Right atrium auricular region (tissue), 2 donors: Measurements from ENCODE around the gene ADGRE2. TPM values are rescaled to one million over a fixed set of nuclear protein-coding genes. Genes with fewer than 3 reads are reported as not detected.
"Not testable (repeated sequence)": the region's sequence is repeated elsewhere in the genome, so short reads cannot be mapped to it uniquely, and the experiment has no call there.

Experiments used
- DNase-seq: peaks from one replicate; pipeline ENCODE4 v3.0.0-alpha.2; 2019; ENCODE audit warnings: low spot score
- H3K27ac ChIP-seq, 2 donors: fragments of 200-600 bp; sonication (generic); 1 replicate in 1 of 2; 2 replicates in 1 of 2; pipeline ENCODE4 v1.5.1; 2016 to 2019
- H3K27me3 ChIP-seq, 2 donors: fragments of 200-600 bp; sonication (generic); one replicate each; pipeline versions ENCODE4 v1.5.1 to v1.6.0; 2017 to 2019
- H3K36me3 ChIP-seq: fragments of 200-600 bp; sonication (generic); one replicate; pipeline ENCODE4 v1.5.1; 2016
- H3K4me1 ChIP-seq, 2 donors: fragments of 200-600 bp; sonication (generic); one replicate each; pipeline versions ENCODE4 v1.5.1 to v1.6.0; 2017 to 2019
- H3K4me3 ChIP-seq, 2 donors: fragments of 200-600 bp; sonication (generic); 1 replicate in 1 of 2; 2 replicates in 1 of 2; pipeline ENCODE4 v1.5.1; 2017 to 2019; ENCODE audit warnings: mild to moderate bottlenecking in 1 of 2, moderate library complexity in 1 of 2
- H3K9me3 ChIP-seq, 2 donors: fragments of 200-600 bp; sonication (generic); one replicate each; pipeline ENCODE4 v1.5.1; 2019
- CTCF ChIP-seq, 2 donors: fragments of 200-600 bp; sonication (generic); IDR thresholded peaks; one replicate each; pipeline ENCODE4 v1.5.1; 2019; ENCODE audit warnings: antibody characterized with exemption in 2 of 2
- total RNA-seq, 2 donors: library from RNA; depleted of rRNA; stranded (reverse); fragments of >200 nt; gene quantifications; one replicate each; pipeline ENCODE4 v1.1.0, GENCODE V29; 2016

The ADGRE2 gene
- 1 to 10 TPM; 1.1 to 1.6 TPM for total RNA-seq

GRCh38 chr19:14778110-14778845 lies at the start of gene ADGRE2:
Gene ADGRE2 (minus strand): TSS chr19:14778560. CDS start chr19:14776756, 1,804 bp downstream.
- H3K4me1 ChIP-seq, H3K4me3 ChIP-seq, H3K27ac ChIP-seq, H3K36me3 ChIP-seq, H3K9me3 ChIP-seq, DNase-seq, H3K27me3 ChIP-seq: not testable (repeated sequence)

- Histone ChIP-seq H3K4me1 (no peaks in the 10 kb centered on the region), H3K4me3 (no peak overlapping the region), H3K9me3 (peaks cover 0 to 7% of the 10 kb centered on the region in 2 donors), H3K36me3 (no peaks in the 10 kb centered on the region), H3K27ac (no peak overlapping the region), H3K27me3 (no peaks in the 10 kb centered on the region)
- TF ChIP-seq CTCF (IDR thresholded peaks at IDR 0.05), result no peak
- no peak for DNase-seq
Observed at GRCh38 chr19:14826006-14826405, 47.6 kb upstream of the ADGRE2 start.

- H3K4me1 ChIP-seq, result no peaks in the 10 kb centered on the region
- no peak for TF ChIP-seq CTCF (IDR thresholded peaks at IDR 0.05)
- H3K9me3 ChIP-seq, result peaks cover 0 to 7% of the 10 kb centered on the region in 2 donors
- no peak overlapping the region for H3K4me3 ChIP-seq
- no peaks in the 10 kb centered on the region for H3K36me3 ChIP-seq
- H3K27me3 ChIP-seq, result no peaks in the 10 kb centered on the region
- no peak overlapping the region for H3K27ac ChIP-seq
- DNase-seq, result no peak
Observed at GRCh38 chr19:14821937-14822336, 43.6 kb upstream of the ADGRE2 start.

GRCh38 chr19:14818588-14818987 lies 40.2 kb upstream of the ADGRE2 start:
- H3K36me3 ChIP-seq, result no peaks in the 10 kb centered on the region
- TF ChIP-seq CTCF (IDR thresholded peaks at IDR 0.05), result no peak
- DNase-seq, result no peak
- H3K27me3 ChIP-seq, result no peaks in the 10 kb centered on the region
- H3K4me1 ChIP-seq, result no peaks in the 10 kb centered on the region
- H3K27ac ChIP-seq, result no peak overlapping the region
- no peaks in the 10 kb centered on the region for H3K9me3 ChIP-seq
- no peak overlapping the region for H3K4me3 ChIP-seq

- no peak for DNase-seq
- H3K9me3 ChIP-seq, result no peaks in the 10 kb centered on the region
- H3K27ac ChIP-seq, result no peak overlapping the region
- H3K36me3 ChIP-seq, result no peaks in the 10 kb centered on the region
- no peak for TF ChIP-seq CTCF (IDR thresholded peaks at IDR 0.05)
- H3K4me1 ChIP-seq, result no peaks in the 10 kb centered on the region
- H3K4me3 ChIP-seq, result no peak overlapping the region
- H3K27me3 ChIP-seq, result no peaks in the 10 kb centered on the region
Observed at GRCh38 chr19:14817052-14817451, 38.7 kb upstream of the ADGRE2 start.

GRCh38 chr19:14814982-14815652 lies 36.8 kb upstream of the ADGRE2 start:
- Histone ChIP-seq H3K27ac (no peak overlapping the region), H3K4me1 (no peaks in the 10 kb centered on the region), H3K27me3 (no peaks in the 10 kb centered on the region), H3K4me3 (no peak overlapping the region), H3K36me3 (no peaks in the 10 kb centered on the region), H3K9me3 (no peaks in the 10 kb centered on the region)
- no peak for TF ChIP-seq CTCF (IDR thresholded peaks at IDR 0.05)
- no peak for DNase-seq
